Activated effector memory CD4-positive, alpha-beta T cell treated with Interleukin-2 at 50 U/mL for 16 hours (primary cell): Measurements from ENCODE around the gene HS6ST1.

Source experiments
- DNase-seq: peaks from one replicate; pipeline ENCODE4 v3.0.0-alpha.2; 2020

Gene HS6ST1

DNA sequence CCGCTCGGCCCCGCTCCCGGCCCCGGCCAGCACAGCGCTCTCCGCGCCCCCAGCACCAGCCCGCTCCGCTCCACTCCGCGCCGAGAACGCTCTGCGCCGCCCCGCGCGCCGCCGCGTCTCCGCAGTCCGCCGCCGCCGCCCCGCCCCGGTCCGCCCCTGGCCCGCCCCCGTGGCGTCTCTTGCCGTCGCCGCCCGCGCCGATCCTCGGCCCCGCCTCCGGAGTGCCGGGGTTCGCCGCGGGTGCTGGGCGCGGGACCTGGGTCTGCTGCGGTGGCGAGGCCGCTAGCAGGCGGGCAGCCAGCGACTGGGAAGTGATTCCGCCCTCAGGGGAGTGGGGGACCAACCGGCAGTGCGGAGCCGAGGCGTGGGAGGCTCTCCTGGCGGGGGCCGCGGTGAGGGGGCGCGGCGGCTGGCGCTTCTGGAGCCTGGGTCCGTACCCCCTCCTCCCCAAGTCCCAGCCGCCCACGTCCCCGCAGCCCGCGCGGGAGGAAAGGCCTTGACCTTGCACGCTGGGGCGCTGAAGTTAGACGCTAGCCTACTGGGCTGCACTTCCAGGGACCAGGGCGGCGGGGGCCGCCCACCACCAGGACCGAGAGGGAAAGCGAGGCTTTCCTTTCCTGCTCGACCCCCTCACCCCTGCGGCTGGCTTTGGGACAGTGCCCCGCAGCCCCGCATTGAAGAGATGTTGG, at the start of gene HS6ST1:
HS6ST1 (minus strand) TSS at position 93 of the 689 bp plus-strand sequence. CDS start 305 bp downstream, outside the sequence.
- DNase-seq, result peak; percentile 87

GRCh38 chr2:128367601-128368359, 49.1 kb upstream of the HS6ST1 start:
- DNase-seq, result no peak

GRCh38 chr2:128366713-128367511, 48.2 kb upstream of the HS6ST1 start:
- DNase-seq, result no peak

GRCh38 chr2:128365217-128365905, 46.7 kb upstream of the HS6ST1 start:
- no peak for DNase-seq

DNA sequence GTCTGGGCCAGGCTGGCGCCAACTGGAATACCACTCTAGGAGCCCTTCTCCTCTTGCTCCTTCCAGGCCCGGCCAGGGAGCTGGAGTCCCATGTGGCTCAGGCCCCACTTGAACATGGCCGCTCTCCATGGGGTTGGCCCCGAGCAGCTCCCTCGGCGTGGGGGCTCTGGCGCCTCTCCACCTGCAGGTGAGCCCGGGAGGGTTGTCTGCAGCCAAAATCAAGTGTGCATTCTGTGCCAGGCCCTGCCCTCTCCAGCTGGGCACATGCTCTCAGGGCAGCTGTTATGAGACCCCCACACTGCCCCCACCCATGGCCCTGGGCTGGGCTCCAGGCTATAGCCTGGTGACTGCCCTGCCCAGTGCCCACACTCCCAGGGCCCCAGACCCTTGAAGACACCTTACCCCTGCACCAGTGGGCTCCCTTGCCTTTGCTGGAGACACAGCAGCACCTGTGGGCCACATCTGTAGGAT, 45.8 kb upstream of the HS6ST1 start:
- no peak for DNase-seq

GRCh38 chr2:128363934-128364361, 45.3 kb upstream of the HS6ST1 start:
- no peak for DNase-seq

DNA sequence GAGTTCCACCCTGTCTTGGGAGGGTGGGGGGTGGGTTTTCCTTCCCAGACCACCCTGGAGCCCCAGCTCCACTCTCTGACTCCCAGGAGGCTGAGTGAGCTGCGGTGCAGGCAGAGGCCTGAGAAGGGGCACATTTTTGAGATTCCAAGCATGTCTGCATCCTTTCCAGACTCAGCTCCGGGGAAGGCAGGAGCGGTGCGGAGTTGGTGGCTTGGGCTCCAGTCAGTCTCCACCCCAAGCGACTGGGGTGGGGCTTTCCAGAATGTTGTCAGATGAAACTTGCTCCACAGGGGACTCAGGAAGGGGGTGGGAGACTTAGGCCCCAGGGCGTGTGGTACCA, 44.2 kb upstream of the HS6ST1 start:
- no peak for DNase-seq

DNA sequence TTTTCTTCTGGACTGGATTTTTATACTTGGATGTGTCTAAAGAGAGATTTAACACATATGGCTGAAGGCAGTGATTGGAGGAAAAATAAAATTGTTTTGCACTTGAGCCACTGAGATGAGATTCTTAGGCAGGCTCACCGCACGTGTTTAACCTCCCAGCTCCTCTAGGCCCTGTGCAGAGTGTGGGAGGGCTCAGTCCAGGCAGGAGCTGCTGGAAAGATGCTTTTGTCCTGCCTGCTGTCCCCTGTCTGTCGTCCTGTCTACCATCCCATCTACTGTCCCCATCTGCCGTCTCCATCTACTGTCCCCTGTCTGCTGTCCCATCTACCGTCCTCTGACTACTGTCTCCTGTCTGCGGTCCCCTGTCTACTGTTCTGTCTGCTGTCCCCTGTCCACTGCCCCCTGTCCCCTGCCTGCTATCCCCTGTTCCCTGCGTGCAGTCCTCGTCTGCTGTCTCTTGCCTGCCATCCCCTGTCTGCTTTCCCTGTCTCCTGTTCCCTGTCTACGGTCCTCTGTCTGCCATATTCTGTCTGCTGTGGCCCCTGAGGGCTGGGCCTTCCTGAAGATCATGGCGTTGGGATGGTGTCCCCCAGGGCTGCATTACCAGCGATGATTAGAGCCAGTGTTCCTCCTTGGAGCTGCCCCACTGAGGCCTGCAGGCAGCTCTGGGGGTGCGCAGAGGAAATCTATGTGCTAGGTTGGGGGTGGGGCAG, 43.7 kb upstream of the HS6ST1 start:
- DNase-seq, result no peak

DNA sequence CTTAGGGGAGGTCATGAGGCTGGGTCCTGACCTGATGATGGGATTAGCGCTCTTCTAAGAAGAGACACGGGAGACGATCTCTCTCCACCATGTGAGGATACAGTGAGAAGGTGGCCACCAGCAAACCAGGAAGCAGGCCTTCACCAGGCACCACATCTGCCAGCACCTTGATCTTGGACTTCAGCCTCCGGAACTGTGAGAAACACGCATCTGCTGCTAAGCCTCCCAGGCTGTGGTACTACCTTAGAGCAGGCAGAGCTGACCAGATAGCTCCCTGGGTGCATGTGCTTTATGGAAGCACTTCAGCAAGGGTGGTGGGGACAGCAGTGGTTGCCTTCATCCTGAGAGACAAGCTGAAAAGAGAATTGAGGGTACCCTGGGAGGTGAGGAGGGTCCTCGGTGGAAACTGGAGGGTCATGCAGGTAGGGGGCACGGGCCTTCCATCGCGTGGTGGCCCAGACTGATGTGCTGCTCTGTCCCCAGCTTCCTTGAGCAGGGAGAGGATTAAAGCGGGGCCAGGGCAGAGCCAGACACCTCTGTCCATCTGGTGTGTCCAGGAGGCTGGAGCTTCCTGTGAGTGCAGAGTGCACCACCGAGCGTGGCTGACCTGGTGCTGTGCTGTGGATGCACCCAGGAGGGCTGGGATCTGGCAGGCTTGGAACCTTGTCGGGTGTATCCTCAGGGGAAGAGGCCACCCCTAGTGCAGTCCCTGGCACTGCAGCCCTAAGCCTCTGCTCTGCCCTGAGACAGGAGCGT, 42.9 kb upstream of the HS6ST1 start:
- DNase-seq, result no peak

DNA sequence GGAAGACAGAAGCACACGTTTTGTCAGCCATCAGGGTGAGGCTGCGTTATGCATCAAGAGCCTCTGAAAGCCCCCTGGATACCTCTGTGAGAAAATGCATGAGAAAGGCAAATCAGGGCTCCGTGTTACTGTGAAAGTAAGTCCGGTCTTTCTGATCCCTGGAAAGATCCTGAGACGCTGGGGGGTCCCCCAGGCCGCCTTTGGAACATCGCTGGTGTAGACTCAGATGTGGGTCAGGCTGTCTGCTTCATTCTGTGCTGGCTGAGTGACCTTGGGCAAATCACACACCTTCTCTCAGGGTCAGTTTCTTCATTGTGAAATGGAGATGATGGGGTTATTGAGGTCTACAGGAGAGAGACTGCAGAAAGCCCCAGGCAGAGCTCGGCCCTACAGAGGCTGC, 42.0 kb upstream of the HS6ST1 start:
- DNase-seq, result no peak

- no peak for DNase-seq
Observed at GRCh38 chr2:128359841-128360240, 41.2 kb upstream of the HS6ST1 start.

GRCh38 chr2:128358941-128359731, 40.5 kb upstream of the HS6ST1 start:
- DNase-seq, result no peak

GRCh38 chr2:128357506-128358370, 39.1 kb upstream of the HS6ST1 start:
- DNase-seq, result no peak

GRCh38 chr2:128356127-128356526, 37.5 kb upstream of the HS6ST1 start:
- no peak for DNase-seq

- no peak for DNase-seq
Observed at GRCh38 chr2:128354726-128355470, 36.2 kb upstream of the HS6ST1 start.

DNA sequence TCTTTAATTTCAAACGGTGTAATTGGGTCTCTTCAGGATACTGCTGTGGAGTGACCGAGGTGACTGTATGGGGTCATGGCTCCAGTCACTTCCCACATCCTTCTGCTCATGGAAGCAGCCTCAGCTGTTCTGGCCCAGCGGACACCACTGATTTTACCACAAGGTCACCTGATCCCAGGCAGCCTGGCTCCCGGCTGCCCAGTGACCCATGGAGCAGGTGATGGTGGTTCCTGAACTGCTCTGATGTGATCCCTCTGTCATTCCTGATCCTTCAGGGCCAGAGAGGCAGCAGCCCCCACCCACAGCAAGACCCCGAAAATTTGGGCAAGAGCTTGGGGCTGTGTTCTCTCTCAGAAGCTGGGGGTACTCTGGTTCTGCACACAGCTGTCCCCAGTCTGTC, 35.5 kb upstream of the HS6ST1 start:
- no peak for DNase-seq

- DNase-seq, result no peak
Observed at GRCh38 chr2:128350736-128351135, 32.1 kb upstream of the HS6ST1 start.

GRCh38 chr2:128348701-128349100, 30.0 kb upstream of the HS6ST1 start:
- no peak for DNase-seq
